ENCODE measurements around the gene MPRIP. TPM values are rescaled to one million over a fixed set of nuclear protein-coding genes. Genes with fewer than 3 reads are reported as not detected.

The MPRIP gene
- total RNA-seq, 1 donor from 2014 or later: 275 TPM

DNA sequence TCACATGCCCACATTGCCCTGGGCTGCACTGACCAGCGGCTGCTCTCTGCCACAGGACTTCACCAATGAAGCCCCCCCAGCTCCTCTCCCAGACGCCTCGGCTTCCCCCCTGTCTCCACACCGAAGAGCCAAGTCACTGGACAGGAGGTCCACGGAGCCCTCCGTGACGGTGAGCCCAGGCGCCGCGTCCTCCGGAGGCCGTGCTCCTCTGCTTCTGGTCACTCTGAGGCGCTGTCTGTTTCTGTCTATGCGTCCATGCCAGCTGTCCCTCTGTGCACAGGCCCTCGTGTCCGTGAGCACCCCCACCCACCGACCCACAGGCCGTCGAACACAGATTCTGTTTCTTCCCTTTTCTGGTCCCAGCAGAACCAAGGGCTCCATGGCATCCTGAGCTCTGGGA is 101.2 kb downstream of the MPRIP start:
- no peak for DNase-seq (ENCODE audit: extremely low spot score, unreplicated experiment)
- peaks cover 7% of the 10 kb centered on the region for H3K4me1 Mint-ChIP-seq (ENCODE audit: unreplicated experiment)
- no peak overlapping the region for H3K27ac Mint-ChIP-seq
- no peaks in the 10 kb centered on the region for H3K9me3 Mint-ChIP-seq
- no peaks in the 10 kb centered on the region for H3K27me3 Mint-ChIP-seq
- H3K36me3 Mint-ChIP-seq: peaks cover 19% of the 10 kb centered on the region
- no peak for TF ChIP-seq CTCF (conservative IDR thresholded peaks at IDR 0.05)
- H3K4me3 Mint-ChIP-seq: no peak overlapping the region

GRCh38 chr17:17144061-17144460 is 101.8 kb downstream of the MPRIP start:
- Mint-ChIP-seq H3K27ac (no peak overlapping the region), H3K4me3 (no peak overlapping the region), H3K27me3 (no peaks in the 10 kb centered on the region), H3K36me3 (peaks cover 19% of the 10 kb centered on the region), H3K4me1 (ENCODE audit: unreplicated experiment) (peaks cover 7% of the 10 kb centered on the region), H3K9me3 (no peaks in the 10 kb centered on the region)
- no peak for TF ChIP-seq CTCF (conservative IDR thresholded peaks at IDR 0.05)
- no peak for DNase-seq (ENCODE audit: extremely low spot score, unreplicated experiment)

- Mint-ChIP-seq H3K27me3 (no peaks in the 10 kb centered on the region), H3K36me3 (peaks cover 23% of the 10 kb centered on the region), H3K4me3 (no peak overlapping the region), H3K4me1 (ENCODE audit: unreplicated experiment) (peaks cover 7% of the 10 kb centered on the region), H3K27ac (no peak overlapping the region), H3K9me3 (no peaks in the 10 kb centered on the region)
- TF ChIP-seq CTCF (conservative IDR thresholded peaks at IDR 0.05): no peak
- no peak for DNase-seq (ENCODE audit: extremely low spot score, unreplicated experiment)
These were observed 102.8 kb downstream of the MPRIP start for GRCh38 chr17:17144916-17145665.

DNA sequence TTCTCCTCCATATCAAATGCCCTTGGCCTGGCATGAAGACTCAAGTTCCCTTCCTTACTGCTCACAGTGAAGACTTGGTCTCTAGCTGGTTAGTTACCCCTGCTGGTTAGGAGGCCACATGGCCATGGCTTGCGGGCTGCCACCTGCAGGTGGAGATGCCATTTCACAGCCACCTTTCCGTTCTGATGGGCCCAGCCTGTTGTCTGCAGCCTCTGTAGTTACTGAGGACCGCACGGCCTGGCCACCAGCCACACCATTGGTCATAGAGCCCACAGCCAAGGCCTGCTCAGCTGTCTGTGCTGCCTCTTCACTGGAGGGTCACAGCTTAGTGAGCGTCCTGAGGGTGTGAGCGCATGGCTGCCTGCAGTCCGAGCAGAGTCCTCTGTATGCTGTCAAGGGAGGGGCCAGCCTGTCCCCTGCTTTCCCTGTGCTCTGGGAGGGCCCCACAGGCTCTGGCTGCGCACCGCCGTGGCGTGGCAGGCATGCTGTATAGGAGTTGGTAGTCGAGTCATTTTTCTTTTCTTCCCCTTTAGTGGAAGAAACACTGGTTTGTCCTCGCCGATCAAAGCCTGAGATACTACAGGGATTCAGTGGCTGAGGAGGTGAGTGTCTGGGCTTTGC is 104.6 kb downstream of the MPRIP start:
- peak; percentile 52 for TF ChIP-seq CTCF (conservative IDR thresholded peaks at IDR 0.05)
- Mint-ChIP-seq H3K27me3 (no peaks in the 10 kb centered on the region), H3K36me3 (peaks cover 25% of the 10 kb centered on the region), H3K9me3 (no peaks in the 10 kb centered on the region), H3K27ac (no peak overlapping the region), H3K4me3 (no peak overlapping the region), H3K4me1 (ENCODE audit: unreplicated experiment) (peaks cover 4% of the 10 kb centered on the region)
- no peak for DNase-seq (ENCODE audit: extremely low spot score, unreplicated experiment)

DNA sequence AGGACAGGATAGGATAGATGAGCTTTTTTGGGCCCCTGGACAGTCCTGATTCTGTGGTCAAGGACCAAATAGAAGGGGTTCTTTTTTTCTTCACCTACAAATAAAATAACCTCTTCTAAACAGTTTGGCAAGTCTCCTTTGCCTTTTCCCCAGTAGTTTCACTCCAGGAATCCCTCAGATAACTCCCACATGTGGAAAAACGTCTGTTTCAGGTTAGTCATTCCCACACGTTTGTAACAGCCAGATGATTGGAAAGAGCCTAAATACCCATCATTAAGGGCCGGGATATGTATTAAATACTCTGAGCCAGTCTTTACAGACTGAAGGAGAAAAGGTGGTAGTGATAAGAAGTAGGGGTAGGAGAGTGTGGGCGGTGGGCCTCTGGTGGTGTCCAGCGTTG is 105.6 kb downstream of the MPRIP start:
- TF ChIP-seq CTCF (conservative IDR thresholded peaks at IDR 0.05): no peak
- no peak overlapping the region for H3K4me3 Mint-ChIP-seq
- no peaks in the 10 kb centered on the region for H3K4me1 Mint-ChIP-seq (ENCODE audit: unreplicated experiment)
- peaks cover 21% of the 10 kb centered on the region for H3K36me3 Mint-ChIP-seq
- H3K9me3 Mint-ChIP-seq: no peaks in the 10 kb centered on the region
- H3K27ac Mint-ChIP-seq: no peak overlapping the region
- DNase-seq (ENCODE audit: extremely low spot score, unreplicated experiment): no peak
- no peaks in the 10 kb centered on the region for H3K27me3 Mint-ChIP-seq

Data from type B pancreatic cell (in vitro differentiated cells).